ENCODE measurements around the gene RPL14. TPM values are rescaled to one million over a fixed set of nuclear protein-coding genes. Genes with fewer than 3 reads are reported as not detected.

RPL14 gene
- total RNA-seq, 2 experiments from 2014 or later, result 943 to 2,858 TPM

- Histone ChIP-seq H3K79me2 (ENCODE audit: insufficient read depth, low read depth, low read length) (no peaks in the 10 kb centered on the region), H3K36me3 (ENCODE audit: insufficient read depth, low read length) (no peaks in the 10 kb centered on the region), H3K4me3 (ENCODE audit: low read depth, low read length, poor library complexity, severe bottlenecking) (no peak overlapping the region), H3K4me2 (ENCODE audit: low read length) (no peak overlapping the region), H3K9me3 (ENCODE audit: low read length) (no peaks in the 10 kb centered on the region), H3K27ac (ENCODE audit: low read depth, low read length, poor library complexity, severe bottlenecking) (no peak overlapping the region), H3K9me2 (ENCODE audit: insufficient read depth, low read length) (no peaks in the 10 kb centered on the region), H4K20me1 (ENCODE audit: insufficient read depth, low read length) (no peaks in the 10 kb centered on the region), H3K4me1 (ENCODE audit: insufficient read depth, low read length, poor library complexity, severe bottlenecking) (no peaks in the 10 kb centered on the region), H2AFZ (ENCODE audit: low read length) (no peak overlapping the region)
- no peak for DNase-seq (ENCODE audit: low spot score)
- no TSS peak for BruUV-seq (replicated peaks)
- TF ChIP-seq EZH2phosphoT487 (IDR thresholded peaks at IDR 0.05; ENCODE audit: borderline replicate concordance, low read depth, low read length), result no peak
- TF ChIP-seq CTCF (conservative IDR thresholded peaks at IDR 0.05; ENCODE audit: low read length), result no peak
- POLR2A ChIA-PET, result interaction anchor here (0.6 kb wide), 1 partner anchor 19 kb away, joined by 3 read pairs; no protein-coding TSS in a partner anchor
- intact Hi-C loops (cut with micrococcal nuclease; ENCODE audit: unreplicated experiment), result no loop called here
- CTCF ChIA-PET (ENCODE audit: unreplicated experiment), result no interaction called here
Observed at GRCh38 chr3:40504636-40505430, 47.7 kb downstream of the RPL14 start.

GRCh38 chr3:40505599-40506462, 48.7 kb downstream of the RPL14 start, which contains the start of gene ZNF620:
ZNF620 (plus strand) TSS chr3:40506039; CDS start chr3:40506353, 314 bp downstream.
- Histone ChIP-seq H3K9me3 (ENCODE audit: low read length) (no peaks in the 10 kb centered on the region), H3K4me1 (ENCODE audit: insufficient read depth, low read length, poor library complexity, severe bottlenecking) (no peaks in the 10 kb centered on the region), H3K4me2 (ENCODE audit: low read length) (peak within 1 kb of the TSS; percentile 46; the same call in 1 of the 2 replicates), H4K20me1 (ENCODE audit: insufficient read depth, low read length) (no peaks in the 10 kb centered on the region), H3K27ac (ENCODE audit: low read depth, low read length, poor library complexity, severe bottlenecking) (no peak within 1 kb of the TSS), H2AFZ (ENCODE audit: low read length) (no peak within 1 kb of the TSS), H3K36me3 (ENCODE audit: insufficient read depth, low read length) (no peaks in the 10 kb centered on the region), H3K79me2 (ENCODE audit: insufficient read depth, low read depth, low read length) (no peaks in the 10 kb centered on the region), H3K9me2 (ENCODE audit: insufficient read depth, low read length) (no peaks in the 10 kb centered on the region), H3K4me3 (ENCODE audit: low read depth, low read length, poor library complexity, severe bottlenecking) (no peak within 1 kb of the TSS)
- BruUV-seq (replicated peaks), result no TSS peak
- POLR2A ChIA-PET, result interaction anchor here (0.6 kb wide), 2 partner anchors 18 to 65 kb away, joined by 3 read pairs; no protein-coding TSS in a partner anchor
- intact Hi-C loops (cut with micrococcal nuclease; ENCODE audit: unreplicated experiment), result no loop called here
- CTCF ChIA-PET (ENCODE audit: unreplicated experiment), result no interaction called here
- TF ChIP-seq CTCF (conservative IDR thresholded peaks at IDR 0.05; ENCODE audit: low read length) (no peak), EZH2phosphoT487 (IDR thresholded peaks at IDR 0.05; ENCODE audit: borderline replicate concordance, low read depth, low read length) (no peak)
- DNase-seq (ENCODE audit: low spot score), result peak; percentile 14

Measured in OCI-LY7 (cell line).